K562 (cell line): Measurements from ENCODE around the gene TMEM87A. TPM values are rescaled to one million over a fixed set of nuclear protein-coding genes. Genes with fewer than 3 reads are reported as not detected.

Experiments
- ATAC-seq: fragments of 200-7000 bp; cut with Tn5 transposase; 3 replicates; pipeline ENCODE4 v1.9.1; 2020; ENCODE audit warnings: moderate library complexity
- BruUV-seq: library from RNA; stranded (reverse); fragments of 400-500 nt; replicated peaks from 2 replicates; lab custom pipeline; 2021; lab: Mats Ljungman, UMichigan
- CTCF ChIA-PET: fragments of 300-600 bp; formaldehyde crosslinking; extraction: SDS; loops from one replicate; lab custom pipeline; 2021; ENCODE audit warnings: low intra/inter-chr PET ratio; lab: Yijun Ruan, JAX
- POLR2A ChIA-PET: fragments of 300-600, 350-650 bp; sonication (Branson Sonifier 250); formaldehyde crosslinking; extraction: SDS; loops from one replicate; lab custom pipeline; 2021; ENCODE audit warnings: antibody characterized with exemption, inconsistent platforms; lab: Yijun Ruan, JAX
- DNase-seq, 4 experiments: peaks; one replicate each; pipeline versions ENCODE4 v3.0.0 to v3.0.0-alpha.2; 2011 to 2018; ENCODE audit warnings: low spot score in 3 of 4, mixed read lengths in 3 of 4; ENCODE audit errors: extremely low read depth in 1 of 4
- FAIRE-seq: peaks from 2 replicates; lab custom pipeline; 2011; peaks lifted over from hg19 to GRCh38; lab: Jason Lieb, UNC
- H2AFZ ChIP-seq: 2 replicates; pipeline ENCODE4 v1.6.0; 2011; ENCODE audit warnings: low read depth, low read length, control low read depth, inconsistent platforms
- H3K27ac ChIP-seq: fragments of 200-600 bp; 3 replicates; pipeline ENCODE4 v1.8.0; 2011; ENCODE audit warnings: low read depth, mild to moderate bottlenecking, control low read depth, inconsistent platforms, low read length, moderate library complexity, mixed read lengths; ENCODE audit errors: extremely low read depth
- H3K27me3 ChIP-seq, 2 experiments: fragments of 300-600 bp in 1 of 2; 2 replicates in 1 of 2; 3 replicates in 1 of 2; pipeline versions ENCODE4 v1.6.0 to v1.8.0; 2011; ENCODE audit warnings: inconsistent platforms in 2 of 2, low read length in 2 of 2, mild to moderate bottlenecking in 1 of 2, mixed read lengths in 1 of 2, moderate library complexity in 1 of 2; ENCODE audit not compliant: control insufficient read depth in 2 of 2, insufficient read depth in 2 of 2
- H3K36me3 ChIP-seq: fragments of 300-600 bp; 3 replicates; pipeline ENCODE4 v1.8.0; 2011; ENCODE audit warnings: mild to moderate bottlenecking, low read length, inconsistent platforms; ENCODE audit not compliant: control insufficient read depth, insufficient read depth
- H3K4me1 ChIP-seq, 2 experiments: fragments of 200-600 bp in 1 of 2; replicated peaks in 1 of 2; 2 replicates in 1 of 2; 3 replicates in 1 of 2; pipeline versions ENCODE4 v1.5.1 to v1.8.0; 2011; ENCODE audit warnings: inconsistent platforms in 2 of 2, low read length in 2 of 2, mild to moderate bottlenecking in 1 of 2, mixed read lengths in 1 of 2, moderate library complexity in 1 of 2; ENCODE audit not compliant: control insufficient read depth in 2 of 2, insufficient read depth in 2 of 2
- H3K4me2 ChIP-seq: 2 replicates; pipeline ENCODE4 v1.6.1; 2011; ENCODE audit warnings: low read length, control low read depth, inconsistent platforms, mixed read lengths; ENCODE audit not compliant: insufficient read depth
- H3K4me3 ChIP-seq: fragments of 200-600 bp; sonication (generic), shearing (Covaris generic); 2 replicates; pipeline ENCODE4 v1.5.1; 2016; ENCODE audit warnings: control low read depth, inconsistent platforms
- H3K79me2 ChIP-seq: fragments of 200-600 bp; 3 replicates; pipeline ENCODE4 v1.8.0; 2011; ENCODE audit warnings: low read length, inconsistent platforms; ENCODE audit not compliant: control insufficient read depth, insufficient read depth
- H3K9ac ChIP-seq, 2 experiments: 2 replicates each; pipeline versions ENCODE4 v1.6.0 to v1.6.1; 2011; ENCODE audit warnings: low read depth in 2 of 2, low read length in 2 of 2, control low read depth in 1 of 2, inconsistent platforms in 1 of 2, mild to moderate bottlenecking in 1 of 2, mixed read lengths in 1 of 2; ENCODE audit not compliant: insufficient read depth in 1 of 2
- H3K9me1 ChIP-seq: one replicate; pipeline ENCODE4 v1.6.0; 2011; ENCODE audit warnings: inconsistent platforms, mild to moderate bottlenecking, low read length, moderate library complexity; ENCODE audit not compliant: control insufficient read depth, insufficient read depth
- H3K9me3 ChIP-seq: replicated peaks from 2 replicates; pipeline ENCODE4 v1.5.1; 2011; ENCODE audit warnings: low read depth, low read length, inconsistent platforms; ENCODE audit not compliant: control insufficient read depth, insufficient read depth
- H4K20me1 ChIP-seq: replicated peaks from 2 replicates; pipeline ENCODE4 v1.6.1; 2011; ENCODE audit warnings: low read length, inconsistent platforms, mixed read lengths; ENCODE audit not compliant: control insufficient read depth, insufficient read depth
- THAP12 ChIP-seq: fragments of 250-450 bp; sonication (Bioruptor Pico); IDR thresholded peaks from 2 replicates; pipeline ENCODE4 v1.9.0; 2021; ENCODE audit warnings: mild to moderate bottlenecking, inconsistent platforms
- TSHZ1 ChIP-seq: fragments of 250-450 bp; sonication (Bioruptor Pico); IDR thresholded peaks from 2 replicates; pipeline ENCODE4 v1.4.0; 2020; ENCODE audit warnings: mild to moderate bottlenecking, moderate library complexity
- WGBS: fragments of 100-300 bp; shearing (Covaris generic); methylation state at CpG from one replicate; pipeline ENCODE4 v1.1.6; 2016; ENCODE audit warnings: low coverage, mixed read lengths; ENCODE audit not compliant: insufficient coverage; ENCODE audit errors: missing lambda C conversion rate; 5-methylcytosine and 5-hydroxymethylcytosine counted together
- in situ Hi-C: fragments of 300-500 bp; cut with MboI; formaldehyde crosslinking; loops from 4 replicates; pipeline ENCODE4 v1.15.0; 2018; ENCODE audit warnings: inconsistent platforms, mixed read lengths
- intact Hi-C: fragments of 100-400 bp; cut with micrococcal nuclease; formaldehyde crosslinking; loops from 2 replicates; pipeline ENCODE4 v1.14.2; 2022
- polyA plus RNA-seq, 8 experiments: library from polyadenylated mRNA; depleted of rRNA in 4 of 8; stranded (reverse) in 5 of 8; unstranded in 3 of 8; fragments of >200 nt; fragmentation: Nextera tagmentation in 2 of 8; fragmentation: Illumina TruSeq in 1 of 8; extraction: Ambion mirVana in 2 of 8; extraction: Trizol in 1 of 8; gene quantifications; 2 replicates each; pipeline versions ENCODE4 v1.2.1 to v1.2.3, GENCODE V29; 2011 to 2014; ENCODE audit warnings: inconsistent platforms in 1 of 8, missing spikeins in 1 of 8
- total RNA-seq, 7 experiments: library from RNA; depleted of rRNA in 6 of 7; stranded (reverse); fragments of >200 nt in 6 of 7; fragmentation: Illumina TruSeq in 2 of 7; extraction: Trizol in 2 of 7; gene quantifications; 2 replicates each; pipeline versions ENCODE4 v1.2.1 to v1.2.3, GENCODE V29; 2011 to 2021; ENCODE audit warnings: low replicate concordance in 1 of 7

Gene TMEM87A
- total and polyA plus RNA-seq, 9 of the 15 experiments (the other 6 are each of a cell fraction or from before 2014, with no cell fraction given) = 16.6 to 43.3 (median 29.6) TPM

- no peak overlapping the region for H3K4me3 ChIP-seq
- 97% methylated on average over 2 of the region's 2 CpGs for WGBS
- H3K4me1 ChIP-seq = no peaks in the 10 kb centered on the region
- H3K9me1 ChIP-seq = no peaks in the 10 kb centered on the region
- no peaks in the 10 kb centered on the region for H3K27me3 ChIP-seq
- H3K36me3 ChIP-seq = peaks cover 45% of the 10 kb centered on the region
- no TSS peak for BruUV-seq
- no peaks in the 10 kb centered on the region for H3K79me2 ChIP-seq
- CTCF ChIA-PET = no interaction called here
- DNase-seq (no peak), FAIRE-seq (no peak)
- no peak overlapping the region for H3K27ac ChIP-seq
- peaks cover 7% of the 10 kb centered on the region; the same call in 1 of the 2 replicates for H3K9me3 ChIP-seq
- H3K4me2 ChIP-seq = no peak overlapping the region
- POLR2A ChIA-PET = interaction anchor here (1.0 to 1.1 kb wide), 2 partner anchors 17 to 38 kb away, joined by 3 read pairs; no protein-coding TSS in a partner anchor
- no peak overlapping the region for H2AFZ ChIP-seq
- intact Hi-C loops (no loop called here), in situ Hi-C loops (no loop called here)
- H3K9ac ChIP-seq = no peak overlapping the region
- TF ChIP-seq TSHZ1 (no peak), THAP12 (no peak)
- TF ChIP-seq, all 486 proteins: peak for 0
- H4K20me1 ChIP-seq = no peaks in the 10 kb centered on the region
- no peak for ATAC-seq
Observed at GRCh38 chr15:42253300-42253699, 19.9 kb downstream of the TMEM87A start.
